ENCODE measurements around the gene CPLX1.

CPLX1 gene

DNA sequence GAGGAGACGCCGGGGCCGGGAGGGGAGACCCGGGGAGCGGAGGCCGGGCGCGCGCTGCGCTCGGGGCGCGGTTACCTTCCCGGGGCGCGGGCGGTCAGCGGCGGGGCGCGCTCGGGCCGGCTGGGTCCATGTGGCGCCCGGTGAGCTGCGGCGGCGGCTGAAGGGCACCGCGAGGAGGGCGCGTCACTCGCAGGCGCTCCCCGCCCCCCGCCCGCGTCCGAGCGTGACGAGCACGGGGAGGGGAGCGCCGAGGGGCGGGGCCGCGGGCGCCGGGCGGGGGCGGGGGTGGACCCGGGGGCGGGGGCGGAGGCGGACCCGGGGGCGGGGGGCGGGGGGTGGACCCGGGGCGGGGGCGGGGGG is at the start of gene CPLX1:
TSS of gene CPLX1 (minus strand) at position 159 of the 360 bp plus-strand sequence. CDS start 1,607 bp downstream, outside the sequence.
- no peak for DNase-seq

GRCh38 chr4:874971-875817 is 49.3 kb upstream of the CPLX1 start:
- DNase-seq: no peak

DNA sequence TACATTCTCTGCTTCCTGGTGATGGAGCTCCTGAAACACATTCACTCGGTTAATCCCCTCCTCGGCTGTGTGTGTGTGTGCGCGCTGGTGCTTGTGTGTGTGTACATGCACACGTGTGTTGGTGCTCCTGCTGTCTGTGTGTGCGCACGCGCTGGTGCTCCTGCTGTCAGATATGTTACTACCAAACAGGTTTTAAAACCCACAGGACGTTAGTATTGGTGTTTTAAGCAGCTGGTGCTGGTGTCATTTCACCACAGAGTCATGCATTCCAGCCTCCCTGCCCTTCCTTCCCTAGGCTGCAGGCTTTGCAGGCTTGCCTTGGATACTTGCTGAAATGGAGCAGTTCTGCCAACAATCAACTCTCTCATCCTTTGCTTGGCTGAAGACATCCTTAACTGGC is 48.1 kb upstream of the CPLX1 start:
- no peak for DNase-seq

DNA sequence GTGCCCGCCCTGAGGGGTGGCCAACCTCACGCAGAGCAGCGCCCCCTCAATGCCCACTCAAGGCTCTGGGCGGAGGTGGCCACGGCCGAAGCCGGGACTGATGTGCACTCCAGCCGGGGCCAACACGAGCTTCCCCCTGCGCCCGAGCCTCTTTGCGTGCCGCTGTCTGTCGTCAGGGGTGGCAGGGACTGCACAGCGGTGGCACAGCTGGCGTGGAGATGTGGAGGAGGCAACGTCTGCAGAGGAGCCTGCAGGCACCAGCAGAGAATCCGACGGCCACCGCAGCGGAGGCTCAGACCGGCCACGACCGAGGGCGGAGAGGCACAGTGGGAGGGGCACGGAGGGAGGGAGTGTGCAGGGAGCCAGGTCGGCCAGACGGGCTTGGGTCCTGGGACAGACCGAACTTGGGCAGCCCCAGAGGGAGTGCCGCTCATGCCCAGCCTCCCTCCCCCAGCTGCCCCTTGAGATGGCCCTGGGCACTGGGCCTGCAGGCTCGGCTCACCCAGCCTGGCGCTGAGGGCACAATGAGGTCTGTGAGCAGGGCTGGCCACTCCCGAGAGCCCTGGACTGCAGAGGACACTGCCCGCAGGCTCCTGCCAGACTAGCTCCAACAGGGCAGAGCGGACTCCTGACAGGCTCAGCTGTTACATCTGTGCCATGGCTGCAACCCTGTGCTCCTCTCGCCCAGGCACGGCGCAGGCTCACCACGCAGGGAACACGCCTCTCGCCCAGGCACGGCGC is 46.5 kb upstream of the CPLX1 start:
- DNase-seq: no peak

GRCh38 chr4:871484-871883 is 45.6 kb upstream of the CPLX1 start:
- no peak for DNase-seq

- no peak for DNase-seq
Observed at GRCh38 chr4:870951-871350, 45.0 kb upstream of the CPLX1 start.

DNA sequence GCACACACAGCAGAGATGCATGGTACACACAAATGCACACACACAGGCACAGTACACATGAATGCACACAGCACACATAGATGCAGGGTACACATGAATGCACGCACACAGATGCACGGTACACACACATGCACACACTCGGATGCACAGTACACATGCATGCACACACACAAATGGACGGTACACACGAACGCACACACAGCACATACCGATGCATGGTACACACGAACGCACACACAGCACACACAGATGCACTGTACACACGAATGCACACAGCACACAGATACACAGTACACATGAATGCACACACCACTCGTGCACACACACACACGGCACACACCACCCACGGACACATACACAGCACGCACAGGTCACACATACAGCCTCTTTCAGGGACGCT is 43.8 kb upstream of the CPLX1 start:
- no peak for DNase-seq

GRCh38 chr4:868421-868820 is 42.5 kb upstream of the CPLX1 start:
- DNase-seq: no peak

DNA sequence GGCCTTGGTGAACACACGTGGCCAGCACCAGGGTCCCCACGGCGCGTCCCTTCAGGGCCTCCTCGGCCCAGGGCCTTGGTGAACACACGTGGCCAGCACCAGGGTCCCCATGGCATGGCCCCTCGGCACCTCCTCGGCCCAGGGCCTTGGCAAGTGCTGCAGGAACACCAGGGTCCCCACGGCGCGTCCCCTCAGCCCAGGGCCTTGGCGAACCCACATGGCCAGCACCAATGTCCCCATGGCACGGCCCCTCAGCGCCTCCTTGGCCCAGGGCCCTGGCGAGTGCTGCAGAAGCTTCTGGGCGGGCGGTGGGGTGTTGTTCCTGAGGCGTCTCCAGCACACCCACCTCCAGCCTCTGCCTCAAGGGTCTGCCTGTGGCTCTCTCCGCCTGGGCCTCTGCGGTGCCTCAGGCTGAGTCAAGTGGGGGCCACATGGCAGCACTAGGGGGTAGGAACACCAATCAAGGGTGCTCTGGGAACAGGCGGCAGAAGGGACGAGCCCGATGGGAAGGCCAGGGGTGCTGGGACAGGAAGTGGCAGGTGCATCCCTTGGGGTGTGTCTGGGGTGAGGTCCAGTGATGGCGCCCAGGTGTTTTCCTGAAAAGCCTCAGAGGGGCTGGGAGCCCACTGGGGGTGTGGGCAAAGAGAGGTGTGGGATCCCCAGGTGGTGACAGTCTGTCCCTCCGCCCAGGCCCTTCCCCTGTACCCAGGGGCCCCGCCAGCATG is 41.8 kb upstream of the CPLX1 start:
- DNase-seq: no peak

GRCh38 chr4:866761-867390 is 40.9 kb upstream of the CPLX1 start:
- DNase-seq: no peak

GRCh38 chr4:866068-866760 is 40.3 kb upstream of the CPLX1 start:
- DNase-seq: no peak

DNA sequence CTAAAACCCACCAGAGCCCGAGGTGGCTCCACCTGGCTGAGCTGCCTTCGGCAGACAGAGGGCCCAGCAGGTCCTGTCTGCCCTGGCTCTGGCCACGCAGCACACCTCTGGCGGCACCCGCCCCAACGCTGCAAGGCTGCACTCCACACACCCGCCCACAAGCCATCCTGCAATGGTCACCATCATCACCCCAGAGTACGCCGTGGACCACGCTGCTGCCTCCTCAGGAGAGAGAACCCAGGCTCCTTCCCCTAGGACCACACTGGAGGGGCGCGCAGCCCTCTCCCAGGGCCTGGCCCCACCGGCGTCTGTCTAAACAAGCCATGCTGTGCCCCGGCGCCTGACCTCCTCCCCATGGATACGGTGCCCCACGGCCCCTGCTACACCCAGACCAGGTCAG is 39.6 kb upstream of the CPLX1 start:
- no peak for DNase-seq

DNA sequence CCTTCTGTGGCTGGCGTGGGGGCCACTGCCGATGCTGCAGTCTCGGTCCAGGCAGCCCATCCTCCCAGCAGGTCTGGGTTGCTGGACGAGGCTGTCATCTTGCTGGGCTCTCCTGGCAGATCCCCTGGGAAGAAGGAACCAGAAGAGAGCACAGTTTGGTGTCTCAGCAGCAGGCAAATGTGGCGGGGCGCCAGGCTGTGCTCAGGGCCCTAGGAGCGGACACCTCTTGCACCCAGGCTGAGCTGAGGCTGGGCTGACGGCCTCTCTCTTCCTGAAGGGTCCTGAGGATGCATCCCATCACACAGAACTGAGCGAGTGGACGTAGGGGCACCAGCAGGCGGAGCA is 39.2 kb upstream of the CPLX1 start:
- no peak for DNase-seq

DNA sequence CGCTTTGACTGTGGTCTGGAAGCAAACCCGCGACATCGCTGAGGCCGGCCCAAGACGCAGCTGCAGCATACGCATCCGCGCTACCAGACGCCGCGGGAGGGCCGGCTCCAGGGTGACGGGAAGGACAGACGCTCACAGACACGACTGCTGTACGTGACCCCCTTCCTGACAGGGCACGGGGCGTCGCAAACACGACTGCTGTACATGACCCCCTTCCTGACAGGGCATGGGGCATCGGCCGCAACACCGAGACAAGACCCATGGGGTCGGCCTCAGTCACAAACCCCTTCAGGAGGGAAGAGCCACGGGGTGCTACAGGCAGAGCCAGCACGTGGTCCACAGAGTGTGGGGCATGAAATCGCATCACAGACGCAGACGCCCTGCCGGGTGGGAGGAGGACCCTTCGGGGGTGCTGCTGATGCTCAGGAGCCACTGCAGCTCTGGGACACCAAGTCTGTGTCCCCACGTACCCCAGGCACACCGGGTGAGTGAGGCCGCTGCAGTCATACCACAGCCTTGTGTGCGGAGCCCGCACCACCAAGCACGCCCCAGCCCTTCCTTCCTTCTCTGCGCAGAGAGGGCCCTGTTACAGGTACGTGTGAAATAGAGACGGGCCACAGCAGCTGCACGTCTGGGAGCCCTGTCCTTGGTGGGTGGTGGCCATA is 38.7 kb upstream of the CPLX1 start:
- no peak for DNase-seq

DNA sequence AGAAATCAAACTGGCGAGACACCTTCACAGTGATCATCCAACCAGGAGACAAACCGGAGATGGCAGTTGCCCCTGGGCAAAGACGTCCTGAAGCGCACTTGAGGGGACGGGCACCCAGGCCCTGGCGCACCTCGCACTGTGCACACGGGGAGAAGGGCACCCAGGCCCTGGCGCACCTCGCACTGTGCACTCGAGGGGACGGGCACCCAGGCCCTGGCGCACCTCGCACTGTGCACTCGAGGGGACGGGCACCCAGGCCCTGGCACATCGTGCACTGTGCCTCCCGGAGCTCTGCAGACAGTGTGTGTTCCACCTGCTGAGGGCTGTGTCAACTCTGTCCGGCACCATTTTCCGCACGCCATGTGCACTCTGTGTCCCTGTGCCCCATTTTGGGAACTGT is 34.6 kb upstream of the CPLX1 start:
- DNase-seq: no peak

- DNase-seq: no peak
Observed at GRCh38 chr4:859496-859895, 33.6 kb upstream of the CPLX1 start.

- DNase-seq: no peak
Observed at GRCh38 chr4:858831-859451, 33.0 kb upstream of the CPLX1 start.

GRCh38 chr4:858041-858481 is 32.1 kb upstream of the CPLX1 start:
- no peak for DNase-seq

DNA sequence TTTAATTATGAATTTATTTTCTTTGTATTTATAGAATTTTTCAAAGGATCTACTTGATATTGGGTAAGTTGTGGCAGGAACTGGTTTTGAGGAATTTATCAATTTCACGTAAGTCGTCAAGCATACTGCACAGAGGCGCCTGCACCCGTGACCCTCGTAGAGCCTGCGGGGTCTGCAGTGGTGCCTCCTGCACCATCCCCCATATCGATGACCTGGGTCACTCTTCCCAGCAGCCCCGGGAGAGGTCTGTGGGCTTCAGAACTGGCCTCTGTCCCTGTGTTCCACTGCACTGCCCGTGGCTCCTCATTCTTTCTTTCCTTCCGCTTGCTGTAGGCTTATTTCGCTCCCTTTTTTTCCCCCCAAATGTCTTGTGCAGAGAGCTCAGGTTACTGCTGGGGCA is 31.5 kb upstream of the CPLX1 start:
- DNase-seq: no peak

DNA sequence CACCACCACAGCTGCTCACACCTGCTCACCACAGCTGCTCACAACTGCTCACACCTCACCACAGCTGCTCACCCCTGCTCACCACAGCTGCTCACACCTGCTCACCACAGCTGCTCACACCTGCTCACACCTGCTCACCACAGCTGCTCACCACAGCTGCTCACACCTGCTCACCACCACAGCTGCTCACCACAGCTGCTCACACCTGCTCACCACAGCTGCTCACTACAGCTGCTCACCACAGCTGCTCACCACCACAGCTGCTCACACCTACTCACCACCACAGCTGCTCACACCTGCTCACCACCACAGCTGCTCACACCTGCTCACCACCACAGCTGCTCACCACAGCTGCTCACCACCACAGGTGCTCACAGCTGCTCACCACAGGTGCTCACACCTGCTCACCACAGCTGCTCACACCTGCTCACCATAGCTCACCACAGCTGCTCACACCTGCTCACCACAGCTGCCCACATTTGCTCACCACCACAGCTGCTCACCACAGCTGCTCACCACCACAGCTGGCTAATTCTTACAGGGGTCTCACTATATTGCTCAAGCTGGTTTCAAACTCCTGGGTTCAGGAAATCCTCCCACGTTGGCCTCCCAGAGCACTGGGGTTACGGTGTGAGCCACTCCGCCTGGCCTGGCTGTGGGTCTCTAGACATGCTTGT is 30.4 kb upstream of the CPLX1 start:
- DNase-seq: no peak

DNA sequence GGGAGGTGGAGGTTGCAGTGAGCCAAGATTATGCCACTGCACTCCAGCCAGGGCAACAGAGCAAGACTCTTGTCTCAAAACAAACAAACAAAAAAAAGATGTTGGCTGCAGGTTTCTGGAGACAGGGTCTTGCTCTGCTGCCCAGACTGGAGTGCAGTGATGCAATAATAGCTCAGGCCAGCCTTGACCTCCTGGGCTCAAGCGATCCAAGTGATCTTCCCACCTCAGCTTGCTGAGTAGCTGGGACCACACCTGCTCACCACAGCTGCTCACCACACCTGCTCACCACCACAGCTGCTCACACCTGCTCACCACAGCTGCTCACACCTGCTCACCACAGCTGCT is 29.9 kb upstream of the CPLX1 start:
- no peak for DNase-seq

Data from activated T-cell treated with anti-CD3 and anti-CD28 coated beads for 4 hours (primary cell).